H9 (cell line): Measurements from ENCODE around the gene MSH3. TPM values are rescaled to one million over a fixed set of nuclear protein-coding genes. Genes with fewer than 3 reads are reported as not detected.

Source experiments
- DNase-seq: peaks from one replicate; pipeline ENCODE4 v3.0.0-alpha.2; 2017
- H2AFZ ChIP-seq: one replicate; pipeline ENCODE4 v1.6.1; 2013; ENCODE audit warnings: mild to moderate bottlenecking, low read length, control low read depth, moderate library complexity
- H2AK5ac ChIP-seq: 2 replicates; pipeline ENCODE4 v1.6.1; 2013; ENCODE audit warnings: low read length, control low read depth, mixed read lengths; ENCODE audit not compliant: insufficient read length
- H2BK120ac ChIP-seq: one replicate; pipeline ENCODE4 v1.6.1; 2013; ENCODE audit warnings: low read depth, mild to moderate bottlenecking, low read length, control low read depth, inconsistent platforms; ENCODE audit not compliant: poor library complexity, severe bottlenecking
- H2BK12ac ChIP-seq: 2 replicates; pipeline ENCODE4 v1.6.1; 2013; ENCODE audit warnings: low read length, control low read depth, mixed read lengths, low read depth; ENCODE audit not compliant: insufficient read length
- H2BK15ac ChIP-seq: 2 replicates; pipeline ENCODE4 v1.6.1; 2013; ENCODE audit warnings: low read depth, low read length, control low read depth
- H2BK20ac ChIP-seq: one replicate; pipeline ENCODE4 v1.6.1; 2013; ENCODE audit warnings: low read depth, mild to moderate bottlenecking, low read length, control low read depth, inconsistent platforms; ENCODE audit not compliant: poor library complexity, severe bottlenecking
- H2BK5ac ChIP-seq: 2 replicates; pipeline ENCODE4 v1.6.1; 2013; ENCODE audit warnings: low read length, control low read depth, mixed read lengths; ENCODE audit not compliant: insufficient read length
- H3K14ac ChIP-seq: 2 replicates; pipeline ENCODE4 v1.6.1; 2013; ENCODE audit warnings: low read length, control low read depth; ENCODE audit not compliant: insufficient read depth
- H3K18ac ChIP-seq: 2 replicates; pipeline ENCODE4 v1.6.1; 2013; ENCODE audit warnings: low read depth, mild to moderate bottlenecking, mixed read lengths, low read length, control low read depth; ENCODE audit not compliant: insufficient read length
- H3K23ac ChIP-seq: 2 replicates; pipeline ENCODE4 v1.6.1; 2013; ENCODE audit warnings: low read length, control low read depth, mixed read lengths, low read depth; ENCODE audit not compliant: insufficient read length
- H3K23me2 ChIP-seq: 2 replicates; pipeline ENCODE4 v1.6.1; 2013; ENCODE audit warnings: low read depth, mild to moderate bottlenecking, mixed read lengths, low read length, control low read depth; ENCODE audit not compliant: insufficient read length, poor library complexity, severe bottlenecking
- H3K27ac ChIP-seq: 2 replicates; pipeline ENCODE4 v1.5.1; 2013; ENCODE audit warnings: low read length, control low read depth, mixed read lengths, low read depth; ENCODE audit not compliant: insufficient read length
- H3K27me3 ChIP-seq: 2 replicates; pipeline ENCODE4 v1.6.1; 2013; ENCODE audit warnings: low read length, control low read depth, inconsistent platforms; ENCODE audit not compliant: insufficient read depth
- H3K4ac ChIP-seq: 2 replicates; pipeline ENCODE4 v1.6.1; 2013; ENCODE audit warnings: low read depth, mild to moderate bottlenecking, control low read depth, inconsistent platforms, low read length, moderate library complexity
- H3K4me1 ChIP-seq: 2 replicates; pipeline ENCODE4 v1.6.1; 2013; ENCODE audit warnings: low read length, control low read depth, inconsistent platforms; ENCODE audit not compliant: insufficient read depth
- H3K4me2 ChIP-seq: 2 replicates; pipeline ENCODE4 v1.6.1; 2013; ENCODE audit warnings: low read length, control low read depth, mixed read lengths; ENCODE audit not compliant: insufficient read length, insufficient read depth
- H3K56ac ChIP-seq: 2 replicates; pipeline ENCODE4 v1.6.1; 2013; ENCODE audit warnings: low read depth, mild to moderate bottlenecking, mixed read lengths, low read length, control low read depth; ENCODE audit not compliant: insufficient read length
- H3K79me1 ChIP-seq: 2 replicates; pipeline ENCODE4 v1.6.1; 2013; ENCODE audit warnings: low read depth, mild to moderate bottlenecking, moderate library complexity, low read length, control low read depth, inconsistent platforms; ENCODE audit not compliant: insufficient read depth, poor library complexity, severe bottlenecking
- H3K79me2 ChIP-seq: 2 replicates; pipeline ENCODE4 v1.6.1; 2013; ENCODE audit warnings: low read length, control low read depth, inconsistent platforms; ENCODE audit not compliant: insufficient read depth
- H3K9ac ChIP-seq: 2 replicates; pipeline ENCODE4 v1.6.1; 2013; ENCODE audit warnings: low read length, control low read depth, mixed read lengths; ENCODE audit not compliant: insufficient read length; ENCODE audit errors: extremely low read depth
- H3K9me3 ChIP-seq: one replicate; pipeline ENCODE4 v1.6.1; 2013; ENCODE audit warnings: low read depth, low read length, inconsistent platforms; ENCODE audit not compliant: control insufficient read depth
- H3T11ph ChIP-seq: one replicate; pipeline ENCODE4 v1.6.1; 2013; ENCODE audit warnings: mild to moderate bottlenecking, low read length, control low read depth, inconsistent platforms
- H4K20me1 ChIP-seq: one replicate; pipeline ENCODE4 v1.6.1; 2013; ENCODE audit not compliant: control insufficient read depth, insufficient read length, insufficient read depth
- H4K5ac ChIP-seq: 2 replicates; pipeline ENCODE4 v1.6.1; 2013; ENCODE audit warnings: low read depth, mild to moderate bottlenecking, mixed read lengths, low read length, control low read depth; ENCODE audit not compliant: insufficient read length
- H4K8ac ChIP-seq: replicated peaks from 2 replicates; pipeline ENCODE4 v1.6.1; 2013; ENCODE audit warnings: low read length, control low read depth, mixed read lengths, low read depth; ENCODE audit not compliant: insufficient read length
- H4K91ac ChIP-seq: 2 replicates; pipeline ENCODE4 v1.6.1; 2013; ENCODE audit warnings: low read depth, mild to moderate bottlenecking, moderate library complexity, mixed read lengths, low read length, control low read depth; ENCODE audit not compliant: insufficient read length
- H3K27ac Mint-ChIP-seq, 3 experiments: 2 replicates in 2 of 3; 3 replicates in 1 of 3; pipeline ENCODE4 v1.8.0; 2020 to 2021; ENCODE audit warnings: mixed read lengths in 3 of 3, mild to moderate bottlenecking in 1 of 3, moderate library complexity in 1 of 3
- H3K27me3 Mint-ChIP-seq: 2 replicates; pipeline ENCODE4 v1.8.0; 2021; ENCODE audit warnings: low read depth, mild to moderate bottlenecking, moderate library complexity, mixed read lengths
- H3K36me3 Mint-ChIP-seq, 3 experiments: 2 replicates in 2 of 3; 3 replicates in 1 of 3; pipeline ENCODE4 v1.8.0; 2020 to 2021; ENCODE audit warnings: low read depth in 3 of 3, mixed read lengths in 3 of 3; ENCODE audit not compliant: insufficient read depth in 1 of 3
- H3K4me1 Mint-ChIP-seq, 2 experiments: 2 replicates each; pipeline ENCODE4 v1.8.0; 2020; ENCODE audit warnings: mixed read lengths in 2 of 2
- H3K4me3 Mint-ChIP-seq, 2 experiments: 2 replicates in 1 of 2; 3 replicates in 1 of 2; pipeline ENCODE4 v1.8.0; 2020 to 2021; ENCODE audit warnings: mild to moderate bottlenecking in 2 of 2, mixed read lengths in 2 of 2, moderate library complexity in 1 of 2
- H3K9me3 Mint-ChIP-seq, 2 experiments: 2 replicates in 1 of 2; 3 replicates in 1 of 2; pipeline ENCODE4 v1.8.0; 2020; ENCODE audit warnings: mild to moderate bottlenecking in 2 of 2, mixed read lengths in 2 of 2, moderate library complexity in 1 of 2
- WGBS: extraction: QIAGEN DNeasy Blood & Tissue Kit; methylation state at CpG from one replicate; pipeline ENCODE4 v1.1.7; 2013; ENCODE audit warnings: missing lambda C conversion rate, low lambda C conversion rate, mixed read lengths; ENCODE audit not compliant: insufficient read length; ENCODE audit errors: extremely low coverage; 5-methylcytosine and 5-hydroxymethylcytosine counted together
- total RNA-seq: library from RNA; stranded (reverse); gene quantifications from 2 replicates; pipeline ENCODE4 v1.2.1, GENCODE V29; 2021
- TF ChIP-seq, protein P1 (sequence below): fragments of 200-600 bp; sonication (generic); conservative IDR thresholded peaks from 3 replicates; pipeline ENCODE4 v1.8.0; 2021; ENCODE audit warnings: antibody characterized with exemption, mild to moderate bottlenecking

MSH3 gene
- total RNA-seq, 1 experiment from 2014 or later = 17.3 TPM

DNA sequence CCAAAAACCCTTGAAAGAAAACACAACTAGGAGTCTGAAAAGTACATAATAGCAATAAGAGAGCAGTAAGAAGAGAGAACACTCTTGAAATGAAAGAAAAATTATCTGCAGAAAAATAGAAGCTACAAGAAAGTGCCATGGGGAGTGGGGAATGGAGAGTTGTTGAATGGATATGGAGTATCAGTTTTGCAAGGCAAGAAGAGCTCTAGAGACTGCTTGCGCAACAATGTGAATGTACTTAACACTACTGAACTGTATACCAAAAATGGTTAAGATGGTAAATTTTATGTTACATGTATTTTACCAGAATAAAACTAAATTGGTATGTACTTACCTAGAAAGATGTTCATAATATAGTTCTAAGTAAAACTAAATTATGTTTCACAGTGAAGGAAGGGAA is 251.0 kb downstream of the MSH3 start:
- no peak overlapping the region for H2AK5ac ChIP-seq
- H3K36me3 Mint-ChIP-seq = peaks cover 14 to 26% (median 22%) of the 10 kb centered on the region in 3 experiments
- H2BK20ac ChIP-seq = no peak overlapping the region
- no peaks in the 10 kb centered on the region for H3K27me3 ChIP-seq
- H3K9me3 Mint-ChIP-seq = peaks cover 14 to 20% of the 10 kb centered on the region in 2 experiments
- H4K20me1 ChIP-seq = no peaks in the 10 kb centered on the region
- no peak overlapping the region for H3K27ac ChIP-seq
- H2BK120ac ChIP-seq = no peak overlapping the region
- H3K14ac ChIP-seq = no peak overlapping the region
- no peak overlapping the region for H3K4ac ChIP-seq
- no peak overlapping the region for H3K23ac ChIP-seq
- no peak overlapping the region for H2AFZ ChIP-seq
- no peak overlapping the region for H4K8ac ChIP-seq
- no peak overlapping the region for H3K4me3 Mint-ChIP-seq
- no peaks in the 10 kb centered on the region for H3K4me1 ChIP-seq
- TF ChIP-seq, protein P1, sequence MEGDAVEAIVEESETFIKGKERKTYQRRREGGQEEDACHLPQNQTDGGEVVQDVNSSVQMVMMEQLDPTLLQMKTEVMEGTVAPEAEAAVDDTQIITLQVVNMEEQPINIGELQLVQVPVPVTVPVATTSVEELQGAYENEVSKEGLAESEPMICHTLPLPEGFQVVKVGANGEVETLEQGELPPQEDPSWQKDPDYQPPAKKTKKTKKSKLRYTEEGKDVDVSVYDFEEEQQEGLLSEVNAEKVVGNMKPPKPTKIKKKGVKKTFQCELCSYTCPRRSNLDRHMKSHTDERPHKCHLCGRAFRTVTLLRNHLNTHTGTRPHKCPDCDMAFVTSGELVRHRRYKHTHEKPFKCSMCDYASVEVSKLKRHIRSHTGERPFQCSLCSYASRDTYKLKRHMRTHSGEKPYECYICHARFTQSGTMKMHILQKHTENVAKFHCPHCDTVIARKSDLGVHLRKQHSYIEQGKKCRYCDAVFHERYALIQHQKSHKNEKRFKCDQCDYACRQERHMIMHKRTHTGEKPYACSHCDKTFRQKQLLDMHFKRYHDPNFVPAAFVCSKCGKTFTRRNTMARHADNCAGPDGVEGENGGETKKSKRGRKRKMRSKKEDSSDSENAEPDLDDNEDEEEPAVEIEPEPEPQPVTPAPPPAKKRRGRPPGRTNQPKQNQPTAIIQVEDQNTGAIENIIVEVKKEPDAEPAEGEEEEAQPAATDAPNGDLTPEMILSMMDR = no peak
- H2BK12ac ChIP-seq = no peak overlapping the region
- H2BK15ac ChIP-seq = no peak overlapping the region
- no peaks in the 10 kb centered on the region for H3K23me2 ChIP-seq
- no peaks in the 10 kb centered on the region for H3K27me3 Mint-ChIP-seq
- no peak overlapping the region for H3K9ac ChIP-seq
- H3K27ac Mint-ChIP-seq = no peak overlapping the region
- no peak overlapping the region for H3K56ac ChIP-seq
- H4K91ac ChIP-seq = no peak overlapping the region
- no peak overlapping the region for H3K4me2 ChIP-seq
- H3K18ac ChIP-seq = no peak overlapping the region
- no peak overlapping the region for H3T11ph ChIP-seq
- DNase-seq = no peak
- no peaks in the 10 kb centered on the region for H3K79me2 ChIP-seq
- H3K9me3 ChIP-seq = peaks cover 7% of the 10 kb centered on the region
- H3K4me1 Mint-ChIP-seq = peaks cover 0 to 3% of the 10 kb centered on the region in 2 experiments; a peak in 1 of 4 replicates
- H3K79me1 ChIP-seq = no peaks in the 10 kb centered on the region
- H4K5ac ChIP-seq = no peak overlapping the region
- no peak overlapping the region for H2BK5ac ChIP-seq
- no CpG with 5 or more reads among the region's 1 CpG for WGBS
